ENCODE data around the gene DIAPH2. TPM values are rescaled to one million over a fixed set of nuclear protein-coding genes. Genes with fewer than 3 reads are reported as not detected.

Gene DIAPH2
- total RNA-seq, 1 experiment from 2014 or later: 10.9 TPM

DNA sequence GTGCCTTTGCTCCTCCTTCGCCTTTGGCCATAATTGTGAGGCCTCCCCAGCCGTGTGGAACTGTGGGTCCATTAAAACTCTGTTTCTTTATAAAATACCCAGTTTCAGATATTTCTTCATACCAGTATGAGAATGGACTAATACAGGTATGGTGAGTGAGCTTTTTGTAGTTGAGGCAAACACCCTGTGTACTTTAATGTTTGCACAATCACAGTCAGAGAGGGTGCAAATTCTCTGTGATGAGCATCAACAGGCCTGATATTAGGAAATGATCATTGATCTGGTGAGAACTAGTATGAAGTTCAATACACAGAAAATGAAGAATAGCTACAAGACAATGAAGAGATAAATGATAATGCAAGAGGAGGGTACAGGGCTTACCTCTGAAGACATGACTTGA lies 943.7 kb downstream of the DIAPH2 start:
- ATAC-seq: no peak
- H3K4me1 ChIP-seq (ENCODE audit: control insufficient read depth in 1 of 2, insufficient read depth in 2 of 2, low read length in 2 of 2): no peaks in the 10 kb centered on the region
- H2AFZ ChIP-seq (ENCODE audit: low read depth, low read length, poor library complexity, severe bottlenecking): no peak overlapping the region
- ChIA-PET CTCF (no interaction called here), RAD21 (ENCODE audit: low non-redundant PET in 1 of 2, low total read pairs in 2 of 2, uncharacterized antibody in 2 of 2, unreplicated experiment in 2 of 2) (no interaction called here), POLR2A (no interaction called here)
- no TSS peak for BruUV-seq (replicated peaks)
- H4K20me1 ChIP-seq (ENCODE audit: insufficient read depth): no peaks in the 10 kb centered on the region
- no peak overlapping the region for H3K4me2 ChIP-seq (ENCODE audit: low read length)
- H3K79me2 ChIP-seq (ENCODE audit: insufficient read depth, low read length): no peaks in the 10 kb centered on the region
- no peak overlapping the region for H3K9ac ChIP-seq (ENCODE audit: low read length)
- intact Hi-C loops (cut with micrococcal nuclease): no loop called here
- H3K27ac ChIP-seq (ENCODE audit: low read depth, low read length): no peak overlapping the region
- H3K9me3 ChIP-seq (ENCODE audit: control insufficient read depth in 1 of 2, insufficient read depth in 1 of 2, low read depth in 1 of 2, low read length in 2 of 2): no peaks in the 10 kb centered on the region
- H3K36me3 ChIP-seq (ENCODE audit: control insufficient read depth in 1 of 2, insufficient read depth in 2 of 2, low read length in 2 of 2): no peaks in the 10 kb centered on the region
- H3K9me2 ChIP-seq (ENCODE audit: insufficient read depth): no peaks in the 10 kb centered on the region
- DNase-seq (ENCODE audit: low read depth, low spot score): no peak
- H3K27me3 ChIP-seq (ENCODE audit: insufficient read depth, low read length): no peaks in the 10 kb centered on the region
- H3K4me3 ChIP-seq (replicated peaks in 1 of 2; ENCODE audit: low read depth in 1 of 2, low read length in 2 of 2): no peak overlapping the region
- TF ChIP-seq ELF1 (IDR thresholded peaks at IDR 0.05; ENCODE audit: borderline replicate concordance, low read depth): no peak
- no peak for TF ChIP-seq SIN3A (IDR thresholded peaks at IDR 0.05; ENCODE audit: low read depth)
- no peak for TF ChIP-seq RAD21 (IDR thresholded peaks at IDR 0.05; ENCODE audit: low read depth)
- TF ChIP-seq CBX3 (IDR thresholded peaks at IDR 0.05; ENCODE audit: low read depth): no peak
- no peak for TF ChIP-seq YY1 (IDR thresholded peaks at IDR 0.05; ENCODE audit: extremely low read depth, insufficient replicate concordance, low read depth, low read length)
- TF ChIP-seq, protein P1, sequence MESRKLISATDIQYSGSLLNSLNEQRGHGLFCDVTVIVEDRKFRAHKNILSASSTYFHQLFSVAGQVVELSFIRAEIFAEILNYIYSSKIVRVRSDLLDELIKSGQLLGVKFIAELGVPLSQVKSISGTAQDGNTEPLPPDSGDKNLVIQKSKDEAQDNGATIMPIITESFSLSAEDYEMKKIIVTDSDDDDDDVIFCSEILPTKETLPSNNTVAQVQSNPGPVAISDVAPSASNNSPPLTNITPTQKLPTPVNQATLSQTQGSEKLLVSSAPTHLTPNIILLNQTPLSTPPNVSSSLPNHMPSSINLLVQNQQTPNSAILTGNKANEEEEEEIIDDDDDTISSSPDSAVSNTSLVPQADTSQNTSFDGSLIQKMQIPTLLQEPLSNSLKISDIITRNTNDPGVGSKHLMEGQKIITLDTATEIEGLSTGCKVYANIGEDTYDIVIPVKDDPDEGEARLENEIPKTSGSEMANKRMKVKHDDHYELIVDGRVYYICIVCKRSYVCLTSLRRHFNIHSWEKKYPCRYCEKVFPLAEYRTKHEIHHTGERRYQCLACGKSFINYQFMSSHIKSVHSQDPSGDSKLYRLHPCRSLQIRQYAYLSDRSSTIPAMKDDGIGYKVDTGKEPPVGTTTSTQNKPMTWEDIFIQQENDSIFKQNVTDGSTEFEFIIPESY (IDR thresholded peaks at IDR 0.05; ENCODE audit: extremely low read depth, insufficient replicate concordance, low read length): no peak
- no peak for TF ChIP-seq POLR2AphosphoS5 (IDR thresholded peaks at IDR 0.05; ENCODE audit: low read depth, low read length)
- TF ChIP-seq ZNF274 (IDR thresholded peaks at IDR 0.05; ENCODE audit: low read depth, low read length): no peak
- no peak for TF ChIP-seq ZFX (IDR thresholded peaks at IDR 0.05)

All from HCT116 (cell line).